ENCODE measurements around the gene ABLIM2. TPM values are rescaled to one million over a fixed set of nuclear protein-coding genes. Genes with fewer than 3 reads are reported as not detected.

ABLIM2 gene
- total and polyA plus RNA-seq, 2 experiments from 2014 or later = 4.9 to 5.8 TPM

DNA sequence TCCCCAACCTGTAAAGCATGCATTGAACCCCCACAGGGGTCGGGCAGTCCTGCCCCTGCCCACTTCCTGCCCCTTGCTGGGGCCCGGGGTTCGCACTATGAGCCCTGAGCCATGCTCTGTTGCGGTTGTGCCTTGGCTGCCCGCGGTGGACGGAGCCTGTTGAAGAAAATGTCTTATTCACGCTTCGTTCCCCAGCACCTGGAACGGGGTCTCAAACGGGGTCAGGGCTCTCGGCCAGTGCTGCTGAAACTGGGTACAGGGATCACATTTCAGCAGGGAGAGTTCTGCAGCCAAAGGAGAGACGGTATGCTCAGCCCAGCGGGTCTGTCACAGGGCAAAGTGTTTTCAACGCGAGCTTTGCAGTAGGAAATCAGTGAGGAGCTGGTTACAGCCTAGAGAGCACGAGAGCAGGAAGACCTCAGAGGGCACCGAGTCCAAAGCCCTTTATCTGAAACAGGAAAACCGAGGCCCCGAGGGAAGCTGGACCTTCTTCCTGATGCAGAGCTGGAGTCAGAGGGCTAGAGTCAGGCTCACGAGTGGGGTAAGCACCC, 172.6 kb downstream of the ABLIM2 start:
- Histone ChIP-seq H3K4me1 (ENCODE audit: low read depth) (peaks cover 10% of the 10 kb centered on the region), H3K4me3 (no peak overlapping the region), H3K27ac (peak overlapping the region; percentile 22), H3K36me3 (no peaks in the 10 kb centered on the region), H3K9me3 (ENCODE audit: low read depth) (no peaks in the 10 kb centered on the region), H3K27me3 (no peaks in the 10 kb centered on the region)
- peak; percentile 67 to 74 for DNase-seq (ENCODE audit: low read depth in 1 of 2, low spot score in 1 of 2)
- TF ChIP-seq, protein P1, sequence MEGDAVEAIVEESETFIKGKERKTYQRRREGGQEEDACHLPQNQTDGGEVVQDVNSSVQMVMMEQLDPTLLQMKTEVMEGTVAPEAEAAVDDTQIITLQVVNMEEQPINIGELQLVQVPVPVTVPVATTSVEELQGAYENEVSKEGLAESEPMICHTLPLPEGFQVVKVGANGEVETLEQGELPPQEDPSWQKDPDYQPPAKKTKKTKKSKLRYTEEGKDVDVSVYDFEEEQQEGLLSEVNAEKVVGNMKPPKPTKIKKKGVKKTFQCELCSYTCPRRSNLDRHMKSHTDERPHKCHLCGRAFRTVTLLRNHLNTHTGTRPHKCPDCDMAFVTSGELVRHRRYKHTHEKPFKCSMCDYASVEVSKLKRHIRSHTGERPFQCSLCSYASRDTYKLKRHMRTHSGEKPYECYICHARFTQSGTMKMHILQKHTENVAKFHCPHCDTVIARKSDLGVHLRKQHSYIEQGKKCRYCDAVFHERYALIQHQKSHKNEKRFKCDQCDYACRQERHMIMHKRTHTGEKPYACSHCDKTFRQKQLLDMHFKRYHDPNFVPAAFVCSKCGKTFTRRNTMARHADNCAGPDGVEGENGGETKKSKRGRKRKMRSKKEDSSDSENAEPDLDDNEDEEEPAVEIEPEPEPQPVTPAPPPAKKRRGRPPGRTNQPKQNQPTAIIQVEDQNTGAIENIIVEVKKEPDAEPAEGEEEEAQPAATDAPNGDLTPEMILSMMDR (IDR thresholded peaks at IDR 0.05; ENCODE audit: low read depth, low read length) = no peak

DNA sequence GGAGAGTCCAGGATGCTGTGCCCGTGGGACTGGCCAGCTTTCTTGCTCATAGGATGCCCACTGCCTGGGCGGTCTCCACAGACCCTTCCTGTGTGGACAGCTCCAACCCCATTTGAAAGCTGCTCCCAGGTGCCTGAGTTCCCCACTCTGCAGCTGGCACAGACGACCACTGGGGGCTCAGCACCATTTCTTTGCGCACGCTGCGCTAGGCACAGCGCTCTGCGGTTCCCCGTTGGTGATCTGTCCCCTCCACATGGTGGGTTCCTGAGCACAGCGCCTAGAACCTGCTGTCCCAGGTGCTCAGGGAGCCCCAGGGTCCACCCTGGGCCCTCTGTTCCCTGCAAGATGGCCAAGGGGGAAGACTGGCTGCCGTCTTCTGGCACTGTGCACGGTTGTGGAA, 173.5 kb downstream of the ABLIM2 start:
- DNase-seq (ENCODE audit: low read depth in 1 of 2, low spot score in 1 of 2) = no peak
- Histone ChIP-seq H3K9me3 (ENCODE audit: low read depth) (no peaks in the 10 kb centered on the region), H3K4me3 (no peak overlapping the region), H3K27ac (no peak overlapping the region), H3K4me1 (ENCODE audit: low read depth) (peaks cover 10% of the 10 kb centered on the region), H3K27me3 (no peaks in the 10 kb centered on the region), H3K36me3 (no peaks in the 10 kb centered on the region)
- TF ChIP-seq, protein P1 (IDR thresholded peaks at IDR 0.05; ENCODE audit: low read depth, low read length) = no peak

DNA sequence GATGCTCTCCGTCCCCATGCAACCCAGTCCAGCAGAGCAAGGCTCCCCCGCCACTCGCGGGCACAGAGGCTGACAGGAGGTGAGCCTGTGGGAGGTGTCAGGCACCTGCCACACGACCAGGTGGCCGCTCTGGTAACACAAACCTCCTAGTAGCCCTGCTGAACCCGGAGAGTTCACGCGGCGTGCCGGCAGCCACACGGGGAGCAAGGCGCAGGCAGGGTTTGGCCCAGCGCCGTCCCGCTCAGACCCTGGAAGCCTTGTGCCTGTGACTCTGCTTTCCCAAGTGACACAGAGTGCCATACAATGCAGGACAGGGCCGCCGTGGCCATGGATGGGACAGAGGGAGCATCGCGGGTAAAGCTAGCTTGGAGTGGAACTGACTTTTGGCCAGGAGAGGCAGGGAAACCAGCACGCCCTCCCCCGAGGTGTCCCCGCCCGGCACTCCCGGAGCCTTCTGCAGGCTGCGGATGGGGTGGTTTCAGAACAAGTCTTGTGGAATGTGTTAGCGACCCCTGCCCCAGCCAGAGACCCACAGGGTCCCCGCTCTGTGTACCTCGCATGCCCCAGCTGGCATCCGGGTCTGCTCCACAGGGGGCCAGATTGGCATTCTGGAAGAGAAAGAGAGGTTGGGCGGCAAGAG, 174.2 kb downstream of the ABLIM2 start:
- peaks cover 10% of the 10 kb centered on the region for H3K4me1 ChIP-seq (ENCODE audit: low read depth)
- no peak for DNase-seq (ENCODE audit: low read depth in 1 of 2, low spot score in 1 of 2)
- TF ChIP-seq, protein P1 (IDR thresholded peaks at IDR 0.05; ENCODE audit: low read depth, low read length) = no peak

DNA sequence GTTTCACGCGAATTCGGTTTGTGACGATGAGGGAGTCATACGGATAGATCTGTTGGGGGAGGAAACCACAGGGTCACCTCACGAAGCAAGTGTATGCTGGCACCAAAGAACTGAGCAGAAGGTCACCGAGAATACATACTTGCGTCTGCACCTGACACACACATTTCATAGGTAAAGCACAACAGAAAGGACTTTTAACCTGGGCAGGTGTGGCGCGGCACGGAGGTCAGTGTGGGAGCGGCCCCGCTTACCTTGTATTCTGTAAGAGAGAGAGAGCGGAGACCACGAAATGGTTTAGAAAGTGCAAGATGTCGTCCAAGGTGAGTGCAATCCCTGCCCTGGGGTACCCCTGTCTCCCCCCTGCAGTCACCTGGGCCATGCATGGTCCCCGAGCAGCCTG, 175.3 kb downstream of the ABLIM2 start:
- Histone ChIP-seq H3K9me3 (ENCODE audit: low read depth) (no peaks in the 10 kb centered on the region), H3K36me3 (no peaks in the 10 kb centered on the region), H3K4me3 (no peak overlapping the region), H3K4me1 (ENCODE audit: low read depth) (peaks cover 10% of the 10 kb centered on the region), H3K27ac (no peak overlapping the region), H3K27me3 (no peaks in the 10 kb centered on the region)
- TF ChIP-seq, protein P1 (IDR thresholded peaks at IDR 0.05; ENCODE audit: low read depth, low read length) = no peak
- no peak for DNase-seq (ENCODE audit: low read depth in 1 of 2, low spot score in 1 of 2)

More for the DNA sequence above, 174.2 kb downstream of the ABLIM2 start:
- H3K4me3 ChIP-seq = no peak overlapping the region
- H3K27me3 ChIP-seq = no peaks in the 10 kb centered on the region
- H3K27ac ChIP-seq = no peak overlapping the region
- H3K36me3 ChIP-seq = no peaks in the 10 kb centered on the region
- no peaks in the 10 kb centered on the region for H3K9me3 ChIP-seq (ENCODE audit: low read depth)

DNA sequence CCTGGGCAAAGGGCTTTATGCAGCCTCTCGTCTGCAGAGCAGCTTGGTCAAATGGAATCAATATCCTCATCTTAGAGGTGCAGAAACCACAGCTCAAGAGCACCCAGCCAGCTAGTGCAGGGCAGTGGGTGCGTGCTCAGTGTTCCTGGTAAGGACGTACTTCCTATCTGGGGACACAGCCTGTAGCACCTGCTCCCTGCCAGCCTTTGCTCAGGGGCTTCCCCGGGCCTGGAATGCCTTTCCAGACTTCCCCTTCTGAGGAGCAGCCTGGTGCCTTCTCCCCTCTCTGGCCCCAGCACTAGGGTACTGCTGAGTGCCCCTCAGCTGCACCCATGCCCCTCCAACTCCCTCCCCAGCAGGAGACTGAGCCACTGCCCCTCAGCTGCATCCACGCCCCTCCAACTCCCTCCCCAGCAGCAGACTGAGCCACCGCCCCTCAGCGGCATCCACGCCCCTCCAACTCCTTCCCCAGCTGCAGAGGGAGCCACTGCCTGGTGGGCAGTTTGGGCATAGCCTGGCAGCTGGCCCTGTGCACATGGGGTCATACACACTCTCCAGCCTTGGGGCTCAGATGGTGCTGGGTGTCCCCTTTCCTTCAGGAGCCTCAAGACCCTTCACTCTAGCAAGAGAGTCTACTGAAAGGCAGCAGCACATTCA, 176.7 kb downstream of the ABLIM2 start:
- no peak overlapping the region for H3K4me3 ChIP-seq
- no peak overlapping the region for H3K27ac ChIP-seq
- TF ChIP-seq, protein P1 (IDR thresholded peaks at IDR 0.05; ENCODE audit: low read depth, low read length) = no peak
- no peaks in the 10 kb centered on the region for H3K9me3 ChIP-seq (ENCODE audit: low read depth)
- no peaks in the 10 kb centered on the region for H3K36me3 ChIP-seq
- DNase-seq (ENCODE audit: low read depth in 1 of 2, low spot score in 1 of 2) = no peak
- peaks cover 10% of the 10 kb centered on the region for H3K4me1 ChIP-seq (ENCODE audit: low read depth)
- no peaks in the 10 kb centered on the region for H3K27me3 ChIP-seq

Data from cardiac muscle cell (in vitro differentiated cells and primary cell).